IPS-20b (cell line): Measurements from ENCODE around the gene SDSL.

Source experiments
- H3K27ac ChIP-seq: one replicate; pipeline ENCODE4 v1.5.1; 2013; ENCODE audit warnings: low read length
- H3K27me3 ChIP-seq: 2 replicates; pipeline ENCODE4 v1.6.1; 2013; ENCODE audit warnings: mild to moderate bottlenecking, low read length, inconsistent platforms; ENCODE audit not compliant: insufficient read depth
- H3K36me3 ChIP-seq: 2 replicates; pipeline ENCODE4 v1.6.1; 2013; ENCODE audit warnings: low read depth, mild to moderate bottlenecking, inconsistent platforms, low read length, moderate library complexity; ENCODE audit not compliant: insufficient read depth
- H3K4me1 ChIP-seq: 2 replicates; pipeline ENCODE4 v1.6.1; 2013; ENCODE audit warnings: mild to moderate bottlenecking, control low read depth, inconsistent platforms, low read length, moderate library complexity; ENCODE audit not compliant: insufficient read depth
- H3K4me3 ChIP-seq: 2 replicates; pipeline ENCODE4 v1.5.1; 2013; ENCODE audit warnings: mild to moderate bottlenecking, low read length, inconsistent platforms
- H3K9ac ChIP-seq: 2 replicates; pipeline ENCODE4 v1.6.1; 2013; ENCODE audit warnings: low read depth, mild to moderate bottlenecking, inconsistent platforms, low read length, moderate library complexity
- H3K9me3 ChIP-seq: 2 replicates; pipeline ENCODE4 v1.6.1; 2013; ENCODE audit warnings: mild to moderate bottlenecking, low read depth, low read length, inconsistent platforms; ENCODE audit not compliant: insufficient read depth

The SDSL gene

DNA sequence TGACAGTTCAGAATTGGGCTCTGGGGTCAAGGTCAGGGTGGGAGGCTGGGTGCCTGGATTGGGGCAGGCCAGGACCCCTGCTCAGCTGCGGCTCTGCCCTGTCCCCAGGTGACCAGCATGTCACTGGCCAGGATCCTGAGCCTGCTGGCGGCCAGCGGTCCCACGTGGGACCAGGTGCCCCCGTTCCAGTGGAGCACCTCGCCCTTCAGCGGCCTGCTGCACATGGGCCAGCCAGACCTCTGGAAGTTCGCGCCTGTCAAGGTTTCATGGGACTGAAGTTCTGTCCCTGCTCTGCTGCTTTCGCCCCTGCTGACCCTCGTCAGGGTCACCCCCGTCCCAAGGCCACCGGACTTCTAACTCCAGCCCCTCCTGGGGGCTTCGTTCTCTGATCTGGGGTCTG, 33.8 kb upstream of the SDSL start:
- Histone ChIP-seq H3K36me3 (peaks cover 31% of the 10 kb centered on the region), H3K4me3 (no peak overlapping the region), H3K9ac (no peak overlapping the region), H3K9me3 (no peaks in the 10 kb centered on the region), H3K4me1 (no peaks in the 10 kb centered on the region), H3K27ac (no peak overlapping the region), H3K27me3 (no peaks in the 10 kb centered on the region)

DNA sequence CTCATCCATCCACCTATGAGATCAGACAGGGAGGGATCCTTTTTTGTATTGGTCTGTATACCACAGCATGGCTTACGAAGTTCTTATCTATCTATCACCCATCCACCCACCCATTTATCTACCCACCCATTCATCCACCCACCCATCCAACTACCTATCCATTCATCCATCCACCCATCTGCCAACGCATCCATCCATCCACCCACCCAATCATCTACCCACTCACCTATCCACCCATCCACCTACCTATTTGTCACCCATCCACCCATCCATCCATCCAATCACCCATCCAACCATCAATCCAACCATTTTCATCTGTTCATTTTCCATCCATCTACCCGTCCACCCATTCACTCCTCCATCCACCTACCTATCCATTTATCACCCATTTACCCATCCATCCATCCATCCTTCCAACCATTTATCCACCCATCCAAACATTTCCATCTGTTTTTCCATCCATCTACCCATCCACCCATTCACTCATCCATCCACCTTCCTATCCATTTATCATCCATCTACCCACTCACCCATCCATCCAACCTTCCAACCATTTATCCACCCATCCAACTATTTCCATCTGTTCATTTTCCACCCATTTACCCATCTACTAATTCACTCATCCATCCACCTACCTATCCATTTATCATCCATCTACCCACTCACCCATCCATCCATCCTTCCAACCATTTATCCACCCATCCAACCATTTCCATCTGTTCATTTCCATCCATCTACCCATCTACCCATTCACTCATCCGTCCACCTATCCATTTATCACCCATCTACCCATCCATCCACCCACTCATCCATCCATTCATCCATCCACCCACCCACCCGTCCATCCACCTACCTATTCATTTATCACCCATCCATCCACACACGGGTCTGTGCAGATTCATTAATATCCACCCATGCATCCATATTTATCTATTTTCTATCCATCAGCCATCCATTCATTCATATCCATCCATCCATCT, 31.8 kb upstream of the SDSL start:
- no peaks in the 10 kb centered on the region for H3K9me3 ChIP-seq
- H3K27me3 ChIP-seq, result no peaks in the 10 kb centered on the region
- H3K36me3 ChIP-seq, result peaks cover 21% of the 10 kb centered on the region
- no peak overlapping the region for H3K4me3 ChIP-seq
- H3K9ac ChIP-seq, result no peak overlapping the region
- H3K4me1 ChIP-seq, result no peaks in the 10 kb centered on the region
- no peak overlapping the region for H3K27ac ChIP-seq

DNA sequence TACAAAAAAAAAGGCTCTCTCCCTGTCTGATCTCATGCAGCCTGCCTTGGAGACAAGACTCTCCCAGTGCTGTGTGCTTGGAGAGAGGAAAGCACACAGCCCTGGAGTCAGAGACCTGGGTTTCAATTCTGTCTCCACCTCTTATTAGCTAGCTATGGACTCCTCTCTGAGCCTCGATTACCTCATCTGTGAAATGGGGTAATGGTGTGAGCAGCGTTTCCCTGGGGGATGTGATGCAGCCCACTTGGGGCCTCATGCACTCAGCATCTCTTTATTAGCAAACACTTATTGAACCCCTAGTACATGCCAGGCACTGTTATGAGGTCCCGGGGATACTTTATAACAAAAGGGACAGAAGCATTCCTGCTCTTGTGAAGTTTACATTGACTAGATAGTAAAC, 31.0 kb upstream of the SDSL start:
- Histone ChIP-seq H3K4me1 (no peaks in the 10 kb centered on the region), H3K27me3 (no peaks in the 10 kb centered on the region), H3K36me3 (peaks cover 21% of the 10 kb centered on the region), H3K9me3 (no peaks in the 10 kb centered on the region), H3K4me3 (no peak overlapping the region), H3K27ac (no peak overlapping the region), H3K9ac (no peak overlapping the region)

DNA sequence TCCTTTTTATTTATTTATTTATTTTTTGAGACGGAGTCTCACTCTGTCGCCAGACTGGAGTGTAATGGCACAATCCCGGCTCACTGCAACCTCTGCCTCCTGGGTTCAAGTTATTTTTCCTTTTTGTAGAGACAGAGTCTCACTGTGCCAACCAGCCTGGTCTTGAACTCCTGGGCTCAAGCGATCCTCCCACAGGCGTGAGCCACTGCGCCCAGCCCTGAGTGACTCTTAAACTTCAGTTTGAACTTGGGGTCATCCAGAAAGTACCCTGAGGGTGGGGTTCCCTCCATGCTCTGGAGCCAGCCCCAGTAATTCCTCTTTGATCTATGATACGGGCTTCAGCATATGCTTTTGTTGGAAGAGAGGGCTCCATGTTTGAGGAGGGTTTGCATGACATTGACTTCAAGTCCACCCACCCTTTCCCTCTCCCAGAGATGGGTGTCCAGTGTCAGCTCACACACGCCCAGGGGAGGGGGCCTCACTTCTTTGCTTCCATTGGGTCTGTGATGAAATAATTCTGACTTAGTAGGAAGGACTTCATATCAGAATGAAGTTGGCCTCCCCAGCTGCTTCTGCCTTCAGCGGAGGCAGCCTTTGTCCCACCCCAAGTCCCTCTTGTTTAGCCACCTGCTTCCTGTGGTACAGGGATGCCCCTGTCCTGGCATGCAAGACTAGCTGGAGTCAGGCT, 30.4 kb upstream of the SDSL start:
- no peak overlapping the region for H3K9ac ChIP-seq
- H3K4me3 ChIP-seq, result no peak overlapping the region
- no peaks in the 10 kb centered on the region for H3K4me1 ChIP-seq

DNA sequence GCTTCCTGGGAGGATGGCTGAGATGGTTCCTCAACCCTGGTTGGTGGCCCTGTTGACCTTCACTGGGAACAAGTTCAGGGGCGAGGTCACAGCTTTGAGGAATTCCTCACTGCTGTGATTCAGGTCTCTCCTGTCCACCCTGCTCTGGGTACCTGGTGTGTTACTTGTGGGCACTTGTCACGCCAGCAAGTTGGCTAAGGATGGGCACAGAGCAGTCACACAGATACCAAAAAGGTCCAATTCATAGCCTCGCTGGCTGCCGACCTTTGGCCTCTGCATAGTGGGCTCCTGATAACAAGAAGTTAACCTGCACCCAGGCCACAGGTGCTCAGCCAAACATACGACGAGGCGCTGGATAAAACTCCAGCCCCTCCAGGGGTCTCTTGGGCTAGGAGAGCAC, 29.7 kb upstream of the SDSL start:
- no peaks in the 10 kb centered on the region for H3K4me1 ChIP-seq
- no peak overlapping the region for H3K4me3 ChIP-seq
- H3K36me3 ChIP-seq, result peaks cover 11% of the 10 kb centered on the region
- H3K9ac ChIP-seq, result no peak overlapping the region
- no peaks in the 10 kb centered on the region for H3K27me3 ChIP-seq
- H3K9me3 ChIP-seq, result no peaks in the 10 kb centered on the region
- H3K27ac ChIP-seq, result no peak overlapping the region

More for the DNA sequence above, 30.4 kb upstream of the SDSL start:
- H3K27me3 ChIP-seq, result no peaks in the 10 kb centered on the region
- H3K27ac ChIP-seq, result no peak overlapping the region
- H3K9me3 ChIP-seq, result no peaks in the 10 kb centered on the region
- peaks cover 18% of the 10 kb centered on the region for H3K36me3 ChIP-seq

DNA sequence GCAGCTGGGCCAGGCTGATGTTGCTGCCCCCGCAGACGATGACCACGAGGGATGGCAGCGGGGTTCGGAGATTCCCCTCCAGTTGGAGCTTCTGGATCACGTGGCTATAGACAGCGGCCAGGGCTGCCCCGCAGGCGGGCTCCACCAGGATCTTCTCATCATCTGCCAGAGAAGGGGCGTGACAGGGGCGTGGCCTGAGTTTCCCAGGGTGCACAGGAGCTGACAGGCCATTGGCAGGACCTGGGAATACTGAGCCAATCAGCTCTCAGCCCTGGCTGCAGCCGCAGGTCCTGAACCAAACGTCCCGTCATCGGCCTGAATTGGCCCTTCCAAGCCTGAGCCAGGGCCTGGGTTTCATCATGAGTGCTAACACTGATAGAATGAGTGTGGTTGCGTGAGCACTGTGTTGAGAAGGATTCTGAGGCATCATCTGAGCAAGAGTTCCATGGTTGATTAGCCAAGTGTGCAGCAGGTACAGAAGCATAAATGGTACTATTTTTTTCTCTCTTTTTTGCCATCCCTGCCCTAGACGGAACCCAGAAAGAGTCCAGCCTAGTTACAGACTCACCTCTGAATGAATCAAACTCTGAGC, 29.1 kb upstream of the SDSL start:
- Histone ChIP-seq H3K9ac (no peak overlapping the region), H3K4me1 (no peaks in the 10 kb centered on the region), H3K27me3 (no peaks in the 10 kb centered on the region), H3K9me3 (no peaks in the 10 kb centered on the region), H3K4me3 (no peak overlapping the region), H3K36me3 (peaks cover 7% of the 10 kb centered on the region; the same call in 1 of the 2 replicates), H3K27ac (no peak overlapping the region)

DNA sequence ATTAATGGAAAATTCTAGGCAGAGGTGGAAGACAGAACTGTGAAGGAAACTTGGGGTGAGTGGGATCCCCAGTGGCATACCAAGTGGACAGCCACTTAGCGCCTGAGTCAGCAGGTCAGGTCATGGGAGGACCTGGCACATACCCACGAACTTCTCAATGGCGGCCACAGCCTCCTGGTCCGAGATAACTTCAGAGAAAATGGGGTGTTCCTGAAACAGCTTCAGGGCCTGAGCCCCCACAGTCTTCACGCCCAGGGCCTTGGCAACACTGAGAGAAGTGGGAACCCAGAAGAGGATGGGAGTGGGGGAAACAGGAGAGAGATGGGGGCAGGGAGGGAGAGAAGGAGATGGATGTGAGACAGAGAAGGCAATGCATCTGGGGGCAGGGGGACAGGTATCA, 28.4 kb upstream of the SDSL start:
- peaks cover 7% of the 10 kb centered on the region; the same call in 1 of the 2 replicates for H3K36me3 ChIP-seq
- H3K4me3 ChIP-seq, result no peak overlapping the region
- H3K9ac ChIP-seq, result no peak overlapping the region
- H3K9me3 ChIP-seq, result no peaks in the 10 kb centered on the region
- no peaks in the 10 kb centered on the region for H3K27me3 ChIP-seq
- H3K4me1 ChIP-seq, result no peaks in the 10 kb centered on the region
- no peak overlapping the region for H3K27ac ChIP-seq

DNA sequence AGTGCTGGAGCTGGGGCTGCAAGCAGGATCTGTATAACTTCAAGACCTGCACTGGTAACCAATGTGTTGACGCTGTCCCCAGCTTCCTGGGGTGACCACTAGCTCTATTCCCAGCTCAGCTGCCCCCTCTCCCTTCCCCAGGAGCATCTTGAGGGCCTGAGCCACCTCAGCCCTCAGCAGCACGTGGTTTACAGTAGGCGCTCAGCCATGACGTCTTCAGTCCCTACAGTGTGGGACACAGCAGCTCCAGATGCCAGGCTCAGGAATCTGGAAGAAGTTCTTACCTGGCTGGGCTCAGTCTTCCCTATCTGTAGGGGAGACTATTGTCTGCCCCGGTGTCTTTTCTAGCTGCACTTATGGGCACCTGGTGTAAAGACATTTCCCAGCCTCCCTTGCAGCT, 27.1 kb upstream of the SDSL start:
- Histone ChIP-seq H3K4me3 (no peak overlapping the region), H3K27ac (no peak overlapping the region), H3K36me3 (peaks cover 5% of the 10 kb centered on the region; the same call in 1 of the 2 replicates), H3K9me3 (no peaks in the 10 kb centered on the region), H3K27me3 (no peaks in the 10 kb centered on the region), H3K4me1 (no peaks in the 10 kb centered on the region), H3K9ac (no peak overlapping the region)

DNA sequence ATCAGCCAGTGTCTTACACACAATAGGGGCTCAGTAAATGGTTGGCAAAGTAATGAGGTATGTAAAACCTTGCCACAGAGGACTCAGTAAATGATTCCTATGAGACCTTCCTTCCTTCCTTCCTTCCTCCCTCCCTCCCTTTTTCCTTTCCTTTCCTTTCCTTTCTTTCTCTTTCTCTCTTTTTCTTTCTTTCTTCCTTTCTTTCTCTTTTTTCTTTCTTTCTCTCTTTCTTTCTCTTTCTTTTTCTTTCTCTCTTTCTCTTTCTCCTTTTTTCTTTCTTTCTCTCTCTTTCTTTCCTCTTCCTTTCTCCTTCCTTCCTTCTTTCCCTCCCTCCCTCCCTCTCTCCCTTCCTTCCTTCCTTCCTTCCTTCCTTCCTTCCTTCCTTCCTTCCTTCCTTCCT, 26.0 kb upstream of the SDSL start:
- H3K4me3 ChIP-seq, result no peak overlapping the region
- no peaks in the 10 kb centered on the region for H3K27me3 ChIP-seq
- H3K9me3 ChIP-seq, result no peaks in the 10 kb centered on the region
- H3K36me3 ChIP-seq, result no peaks in the 10 kb centered on the region
- H3K4me1 ChIP-seq, result no peaks in the 10 kb centered on the region
- no peak overlapping the region for H3K9ac ChIP-seq
- H3K27ac ChIP-seq, result no peak overlapping the region

DNA sequence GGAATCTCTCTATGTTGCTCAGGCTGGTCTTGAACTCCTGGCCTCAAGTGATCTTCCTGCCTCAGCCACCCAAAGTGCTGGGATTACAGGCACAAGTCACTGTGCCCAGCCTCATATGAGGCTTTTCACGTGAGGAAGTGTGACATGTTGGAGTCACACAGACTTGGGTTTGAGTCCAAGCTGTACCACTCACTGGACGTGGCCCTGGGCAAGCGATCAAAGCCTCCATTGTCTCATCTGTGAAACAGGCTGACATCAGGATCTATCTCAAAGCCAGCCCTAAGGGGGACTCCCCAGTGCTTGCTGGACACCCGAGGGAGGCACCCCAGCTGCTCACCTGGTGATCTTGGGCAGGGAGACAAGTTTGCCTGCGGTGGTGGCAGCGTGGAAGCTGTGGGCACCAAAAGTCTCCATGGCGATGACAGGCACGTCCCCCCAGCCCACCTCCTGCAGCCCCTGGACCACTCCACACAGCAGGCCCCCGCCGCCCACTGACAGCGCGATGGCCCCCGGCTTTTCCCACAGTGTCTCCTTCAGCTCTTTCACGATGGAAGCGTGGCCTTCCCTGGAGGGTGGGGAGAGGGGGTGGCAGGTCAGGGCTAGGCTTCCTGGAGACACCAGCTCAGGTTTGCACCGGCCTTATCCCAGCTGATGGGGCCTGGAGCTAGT, 25.2 kb upstream of the SDSL start:
- no peak overlapping the region for H3K9ac ChIP-seq
- no peaks in the 10 kb centered on the region for H3K4me1 ChIP-seq
- H3K36me3 ChIP-seq, result no peaks in the 10 kb centered on the region
- H3K27ac ChIP-seq, result no peak overlapping the region
- no peaks in the 10 kb centered on the region for H3K9me3 ChIP-seq
- no peak overlapping the region for H3K4me3 ChIP-seq
- H3K27me3 ChIP-seq, result no peaks in the 10 kb centered on the region

DNA sequence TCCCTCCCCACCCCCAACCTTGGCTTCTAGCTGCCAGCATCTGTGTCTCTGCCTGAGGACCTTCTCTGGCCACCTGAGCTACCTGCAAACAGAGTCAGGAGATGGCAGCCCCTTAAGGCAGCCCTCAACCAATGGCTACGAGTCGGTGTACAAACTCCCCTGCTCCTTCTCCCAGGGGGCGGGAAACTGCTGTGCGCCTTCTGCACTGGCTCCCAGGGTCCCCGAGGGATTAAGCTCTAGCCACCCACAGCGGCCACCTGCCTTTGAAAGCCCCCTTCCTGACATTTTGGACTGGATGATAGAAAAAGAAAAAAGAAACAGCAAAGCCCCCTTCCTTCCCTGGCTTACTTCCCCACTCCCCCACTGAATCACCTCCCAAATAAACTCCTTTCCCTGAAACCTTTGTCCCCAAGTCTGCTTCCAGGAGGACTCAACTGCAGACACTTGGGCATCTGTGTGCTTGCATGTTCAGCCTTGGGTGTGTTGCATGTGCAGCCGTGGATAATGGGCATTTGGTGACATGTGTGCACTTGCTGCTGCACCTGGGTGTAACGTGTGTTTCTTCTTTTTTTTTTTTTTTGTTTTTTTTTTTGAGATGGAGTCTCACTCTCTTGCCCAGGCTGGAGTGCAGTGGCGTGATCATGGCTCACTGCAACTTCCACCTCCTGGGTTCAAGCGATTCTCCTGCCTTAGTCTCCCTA, 24.5 kb upstream of the SDSL start:
- Histone ChIP-seq H3K27ac (no peak overlapping the region), H3K9me3 (no peaks in the 10 kb centered on the region), H3K4me3 (no peak overlapping the region), H3K27me3 (no peaks in the 10 kb centered on the region), H3K9ac (no peak overlapping the region), H3K4me1 (no peaks in the 10 kb centered on the region), H3K36me3 (no peaks in the 10 kb centered on the region)
